Chondrocyte (in vitro differentiated cells): ENCODE measurements around the gene EPHB1. TPM values are rescaled to one million over a fixed set of nuclear protein-coding genes. Genes with fewer than 3 reads are reported as not detected.

ENCODE experiments used
- DNase-seq: peaks from one replicate; pipeline ENCODE4 v3.0.0; 2021; ENCODE audit warnings: mixed read lengths, low spot score
- H3K27ac Mint-ChIP-seq: one replicate; pipeline ENCODE4 v1.8.0; 2021; ENCODE audit warnings: mild to moderate bottlenecking, moderate library complexity, mixed read lengths; ENCODE audit not compliant: unreplicated experiment
- H3K27me3 Mint-ChIP-seq: 2 replicates; pipeline ENCODE4 v1.8.0; 2021; ENCODE audit warnings: low read depth, mixed read lengths
- H3K36me3 Mint-ChIP-seq: 2 replicates; pipeline ENCODE4 v1.8.0; 2021; ENCODE audit warnings: low read depth, mixed read lengths
- H3K4me1 Mint-ChIP-seq: 2 replicates; pipeline ENCODE4 v1.8.0; 2021; ENCODE audit warnings: low read depth, mild to moderate bottlenecking, mixed read lengths
- H3K4me3 Mint-ChIP-seq: one replicate; pipeline ENCODE4 v1.8.0; 2021; ENCODE audit warnings: mild to moderate bottlenecking, moderate library complexity, mixed read lengths; ENCODE audit not compliant: unreplicated experiment
- H3K9me3 Mint-ChIP-seq: 2 replicates; pipeline ENCODE4 v1.8.0; 2021; ENCODE audit warnings: low read depth, mixed read lengths
- total RNA-seq: library from RNA; stranded (reverse); gene quantifications from 3 replicates; pipeline ENCODE4 v1.2.1, GENCODE V29; 2021
- TF ChIP-seq, protein P1 (sequence below): fragments of 200-600 bp; sonication (generic); IDR thresholded peaks from 2 replicates; pipeline ENCODE4 v1.5.0; 2021; ENCODE audit warnings: antibody characterized with exemption, mild to moderate bottlenecking, moderate library complexity

The EPHB1 gene
- total RNA-seq, 1 donor from 2014 or later: 1.7 TPM

DNA sequence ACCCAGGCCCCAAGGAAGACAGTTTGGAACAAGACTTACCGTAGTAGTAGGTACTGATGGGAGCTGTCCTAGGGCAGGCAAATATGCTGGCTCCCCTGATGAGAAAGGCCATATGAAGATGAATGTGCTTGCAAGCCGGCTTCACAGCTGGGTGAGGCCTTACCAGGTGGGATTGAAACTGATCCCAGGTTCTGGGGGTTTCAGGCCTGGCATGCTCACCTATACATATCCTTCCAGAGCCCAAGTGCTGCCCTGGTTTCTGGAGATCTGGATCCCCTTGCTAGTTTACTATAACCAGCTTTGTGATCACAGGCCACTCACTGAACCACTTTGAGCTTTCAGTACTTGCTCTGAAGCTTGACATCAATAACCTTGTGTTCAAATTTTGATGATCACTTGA, 274.3 kb downstream of the EPHB1 start:
- Mint-ChIP-seq H3K27me3 (no peaks in the 10 kb centered on the region), H3K27ac (no peak overlapping the region), H3K9me3 (peaks cover 22% of the 10 kb centered on the region), H3K36me3 (no peaks in the 10 kb centered on the region), H3K4me3 (no peak overlapping the region), H3K4me1 (no peaks in the 10 kb centered on the region)
- DNase-seq: no peak
- TF ChIP-seq, protein P1, sequence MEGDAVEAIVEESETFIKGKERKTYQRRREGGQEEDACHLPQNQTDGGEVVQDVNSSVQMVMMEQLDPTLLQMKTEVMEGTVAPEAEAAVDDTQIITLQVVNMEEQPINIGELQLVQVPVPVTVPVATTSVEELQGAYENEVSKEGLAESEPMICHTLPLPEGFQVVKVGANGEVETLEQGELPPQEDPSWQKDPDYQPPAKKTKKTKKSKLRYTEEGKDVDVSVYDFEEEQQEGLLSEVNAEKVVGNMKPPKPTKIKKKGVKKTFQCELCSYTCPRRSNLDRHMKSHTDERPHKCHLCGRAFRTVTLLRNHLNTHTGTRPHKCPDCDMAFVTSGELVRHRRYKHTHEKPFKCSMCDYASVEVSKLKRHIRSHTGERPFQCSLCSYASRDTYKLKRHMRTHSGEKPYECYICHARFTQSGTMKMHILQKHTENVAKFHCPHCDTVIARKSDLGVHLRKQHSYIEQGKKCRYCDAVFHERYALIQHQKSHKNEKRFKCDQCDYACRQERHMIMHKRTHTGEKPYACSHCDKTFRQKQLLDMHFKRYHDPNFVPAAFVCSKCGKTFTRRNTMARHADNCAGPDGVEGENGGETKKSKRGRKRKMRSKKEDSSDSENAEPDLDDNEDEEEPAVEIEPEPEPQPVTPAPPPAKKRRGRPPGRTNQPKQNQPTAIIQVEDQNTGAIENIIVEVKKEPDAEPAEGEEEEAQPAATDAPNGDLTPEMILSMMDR: no peak

DNA sequence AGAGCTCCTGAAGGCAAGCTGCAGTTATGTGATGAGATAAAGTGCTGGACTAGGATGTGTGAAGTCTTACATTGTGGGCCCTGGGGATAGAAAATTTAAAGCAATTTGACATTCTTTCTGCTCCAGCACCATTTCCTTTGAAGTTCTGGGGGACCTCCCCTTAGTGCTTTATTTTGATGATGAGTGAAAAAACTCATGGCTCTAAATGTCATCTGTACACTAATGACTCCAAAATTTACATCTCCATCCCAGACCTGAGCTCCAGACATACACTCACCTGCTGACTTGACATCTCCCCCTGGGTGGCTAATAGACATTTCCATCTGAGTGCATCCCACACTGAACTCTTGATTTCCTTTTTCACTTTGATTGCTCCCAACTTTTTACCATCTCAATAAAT, 276.4 kb downstream of the EPHB1 start:
- Mint-ChIP-seq H3K9me3 (peaks cover 13% of the 10 kb centered on the region), H3K27ac (no peak overlapping the region), H3K4me1 (no peaks in the 10 kb centered on the region), H3K27me3 (no peaks in the 10 kb centered on the region), H3K4me3 (no peak overlapping the region), H3K36me3 (no peaks in the 10 kb centered on the region)
- no peak for DNase-seq
- TF ChIP-seq, protein P1: no peak

DNA sequence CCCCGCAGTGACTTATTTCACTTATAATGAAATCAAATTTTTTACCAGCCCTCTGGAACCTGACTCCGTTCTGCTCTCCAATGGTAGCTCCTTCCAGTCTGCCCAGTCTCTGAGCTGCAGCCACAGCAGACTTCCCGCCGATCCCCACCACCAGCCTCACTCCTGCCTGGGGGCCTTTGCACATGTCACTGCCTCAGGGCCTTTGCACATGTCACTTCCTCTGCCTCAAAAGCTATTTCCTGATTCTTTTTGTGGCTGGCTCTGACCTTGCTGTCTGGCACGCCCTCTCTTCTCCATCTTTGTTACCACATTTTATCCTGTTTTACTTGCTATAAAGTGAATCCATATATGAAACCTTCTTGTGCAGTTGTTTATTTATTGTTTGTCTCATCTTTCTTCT, 277.4 kb downstream of the EPHB1 start:
- no peaks in the 10 kb centered on the region for H3K27me3 Mint-ChIP-seq
- no peaks in the 10 kb centered on the region for H3K36me3 Mint-ChIP-seq
- H3K4me1 Mint-ChIP-seq: no peaks in the 10 kb centered on the region
- DNase-seq: no peak
- peaks cover 17% of the 10 kb centered on the region for H3K9me3 Mint-ChIP-seq
- H3K4me3 Mint-ChIP-seq: no peak overlapping the region
- H3K27ac Mint-ChIP-seq: no peak overlapping the region
- TF ChIP-seq, protein P1: no peak

DNA sequence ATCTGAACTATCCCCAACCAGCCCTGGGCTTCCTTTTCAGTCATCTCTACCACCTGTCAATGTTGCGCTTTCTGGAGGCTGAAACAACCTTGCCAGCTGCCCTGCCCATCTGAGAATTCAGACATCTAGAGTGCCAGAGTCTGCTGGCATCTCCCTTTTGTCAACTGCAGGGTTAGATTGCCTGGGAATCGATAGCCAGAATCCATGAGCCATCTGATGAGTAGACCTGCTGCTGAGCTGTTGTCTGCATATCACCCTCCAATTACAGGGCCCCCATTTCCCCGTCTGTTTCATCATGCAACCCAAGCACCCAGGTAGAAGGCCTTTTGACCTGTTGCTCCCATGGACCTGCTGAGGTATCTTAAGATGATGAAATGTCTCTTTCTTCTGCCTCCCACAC, 280.1 kb downstream of the EPHB1 start:
- Mint-ChIP-seq H3K4me3 (no peak overlapping the region), H3K27me3 (no peaks in the 10 kb centered on the region), H3K9me3 (peaks cover 17% of the 10 kb centered on the region), H3K36me3 (no peaks in the 10 kb centered on the region), H3K27ac (no peak overlapping the region), H3K4me1 (no peaks in the 10 kb centered on the region)
- TF ChIP-seq, protein P1: no peak
- DNase-seq: no peak

DNA sequence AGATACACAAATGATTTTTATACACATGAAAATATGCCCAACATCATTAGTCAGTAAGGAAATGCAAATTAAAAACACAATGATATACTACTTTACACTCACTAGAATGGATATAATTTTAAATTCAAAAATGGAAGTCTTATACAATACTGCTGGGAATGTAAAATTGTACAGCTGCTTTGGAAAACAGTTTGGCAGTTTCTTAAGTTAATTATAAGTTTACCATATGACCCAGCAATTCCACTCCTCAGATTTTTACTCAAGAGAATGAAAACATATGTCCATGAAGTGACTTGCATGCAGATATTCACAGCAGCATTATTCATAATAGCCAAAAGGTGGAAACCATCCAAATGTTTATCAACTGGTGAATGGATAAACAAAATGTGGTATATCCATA, 281.3 kb downstream of the EPHB1 start:
- Mint-ChIP-seq H3K9me3 (peaks cover 17% of the 10 kb centered on the region), H3K27me3 (no peaks in the 10 kb centered on the region), H3K4me1 (no peaks in the 10 kb centered on the region), H3K36me3 (no peaks in the 10 kb centered on the region), H3K27ac (no peak overlapping the region), H3K4me3 (no peak overlapping the region)
- no peak for DNase-seq
- TF ChIP-seq, protein P1: no peak
